HG03175 (cell line): Measurements from ENCODE around the gene EHF.

Experiments used
- ATAC-seq: cut with Tn5 transposase; IDR thresholded peaks from one replicate; pipeline ENCODE4 v1.9.1; 2021; ENCODE audit warnings: mild to moderate bottlenecking, moderate library complexity; ENCODE audit not compliant: unreplicated experiment

EHF gene

GRCh38 chr11:34601609-34602008 lies 19.3 kb upstream of the EHF start:
- no peak for ATAC-seq

- no peak for ATAC-seq
Measured at GRCh38 chr11:34602245-34602644, 18.6 kb upstream of the EHF start.

- ATAC-seq, result no peak
Measured at GRCh38 chr11:34603129-34604001, 17.5 kb upstream of the EHF start.

GRCh38 chr11:34604145-34604544 lies 16.7 kb upstream of the EHF start:
- ATAC-seq, result no peak

- no peak for ATAC-seq
Measured at GRCh38 chr11:34604911-34605310, 16.0 kb upstream of the EHF start.

GRCh38 chr11:34605481-34606325 lies 15.2 kb upstream of the EHF start:
- ATAC-seq, result no peak

- no peak for ATAC-seq
Measured at GRCh38 chr11:34606326-34607120, 14.4 kb upstream of the EHF start.

- ATAC-seq, result no peak
Measured at GRCh38 chr11:34609187-34609751, 11.6 kb upstream of the EHF start.

- no peak for ATAC-seq
Measured at GRCh38 chr11:34609850-34610249, 11.0 kb upstream of the EHF start.

GRCh38 chr11:34610324-34611041 lies 10.4 kb upstream of the EHF start:
- no peak for ATAC-seq

GRCh38 chr11:34613015-34613414 lies 7.9 kb upstream of the EHF start:
- ATAC-seq, result peak; percentile 11

- ATAC-seq, result peak; percentile 79
Measured at GRCh38 chr11:34613552-34614056, 7.3 kb upstream of the EHF start.

GRCh38 chr11:34614344-34615104 lies 6.4 kb upstream of the EHF start:
- no peak for ATAC-seq

- ATAC-seq, result no peak
Measured at GRCh38 chr11:34616086-34616485, 4.8 kb upstream of the EHF start.

GRCh38 chr11:34616830-34617504 lies 3.9 kb upstream of the EHF start:
- ATAC-seq, result no peak

- ATAC-seq, result no peak
Measured at GRCh38 chr11:34618406-34618805, 2.5 kb upstream of the EHF start.

- no peak for ATAC-seq
Measured at GRCh38 chr11:34619062-34619516, 1.8 kb upstream of the EHF start.

- ATAC-seq, result no peak
Measured at GRCh38 chr11:34620202-34620601, 691 bp upstream of the EHF start.

GRCh38 chr11:34621876-34622275 lies 983 bp downstream of the EHF start:
- no peak for ATAC-seq
